Lung microvascular endothelial cell (primary cell): ENCODE measurements around the gene STN1. TPM values are rescaled to one million over a fixed set of nuclear protein-coding genes. Genes with fewer than 3 reads are reported as not detected.
A peak's percentile ranks its signal among the peaks of the same experiment; 100 is the strongest.

Experiments
- DNase-seq, 2 donors: peaks; one replicate each; pipeline versions ENCODE4 v3.0.0 to v3.0.0-alpha.2; 2010; ENCODE audit warnings: low read depth in 2 of 2
- total RNA-seq: library from RNA; depleted of rRNA; stranded (reverse); fragments of >200 nt; gene quantifications from 2 replicates; pipeline ENCODE4 v1.2.1, GENCODE V29; 2014

The STN1 gene
- total RNA-seq, 1 donor from 2014 or later: 31.0 TPM

GRCh38 chr10:103894441-103894864, 23.5 kb downstream of the STN1 start:
- peak; percentile 36 to 78 for DNase-seq

- no peak for DNase-seq
Observed at GRCh38 chr10:103893817-103894216, 24.2 kb downstream of the STN1 start.

DNA sequence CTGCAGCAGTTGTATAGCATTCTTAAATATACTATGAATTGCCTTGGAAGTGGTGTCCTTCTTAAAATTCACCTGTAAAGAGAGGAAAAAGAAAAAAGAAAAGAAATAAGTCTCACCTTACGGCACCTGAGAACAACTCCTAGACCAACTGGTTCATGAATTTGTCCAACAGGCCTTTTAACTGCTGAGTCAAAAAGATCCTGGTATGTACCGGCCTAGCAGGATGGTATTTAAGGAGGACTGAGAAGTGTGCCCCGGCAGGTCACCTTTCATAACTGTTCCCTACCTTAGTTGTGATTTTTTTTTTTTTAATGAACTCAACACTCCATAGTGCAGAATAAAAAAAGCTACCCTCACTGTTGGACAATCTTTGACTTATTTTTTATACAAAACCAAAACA, 25.8 kb downstream of the STN1 start:
- DNase-seq: no peak

DNA sequence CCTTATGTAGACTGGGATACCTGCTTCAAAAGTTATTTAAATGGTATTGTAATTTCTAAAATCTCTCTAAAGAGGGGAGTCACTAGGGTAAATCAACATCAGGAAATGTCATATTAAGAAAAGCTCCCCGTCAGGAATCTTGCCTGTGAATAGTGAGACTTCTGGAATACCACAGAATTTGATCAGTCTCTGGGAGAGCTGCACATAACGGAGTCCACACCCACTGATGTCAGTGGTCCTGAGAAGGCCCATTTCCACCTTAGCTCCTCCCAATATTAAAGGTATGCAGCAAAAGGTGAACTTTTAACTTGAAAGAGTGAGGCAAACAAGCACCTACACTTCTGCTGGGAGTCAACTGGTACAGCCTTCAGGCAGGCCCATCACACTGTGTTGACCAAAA, 27.3 kb downstream of the STN1 start:
- no peak for DNase-seq

GRCh38 chr10:103890194-103890658, 27.8 kb downstream of the STN1 start:
- peak; percentile 25 to 74 for DNase-seq

GRCh38 chr10:103889121-103889720, 28.8 kb downstream of the STN1 start:
- no peak for DNase-seq

GRCh38 chr10:103888113-103888841, 29.7 kb downstream of the STN1 start:
- peak; percentile 84 to 91 for DNase-seq

GRCh38 chr10:103885617-103886016, 32.4 kb downstream of the STN1 start:
- DNase-seq: no peak

- peak; percentile 60 to 62 for DNase-seq
Observed at GRCh38 chr10:103884681-103885139, 33.3 kb downstream of the STN1 start.

DNA sequence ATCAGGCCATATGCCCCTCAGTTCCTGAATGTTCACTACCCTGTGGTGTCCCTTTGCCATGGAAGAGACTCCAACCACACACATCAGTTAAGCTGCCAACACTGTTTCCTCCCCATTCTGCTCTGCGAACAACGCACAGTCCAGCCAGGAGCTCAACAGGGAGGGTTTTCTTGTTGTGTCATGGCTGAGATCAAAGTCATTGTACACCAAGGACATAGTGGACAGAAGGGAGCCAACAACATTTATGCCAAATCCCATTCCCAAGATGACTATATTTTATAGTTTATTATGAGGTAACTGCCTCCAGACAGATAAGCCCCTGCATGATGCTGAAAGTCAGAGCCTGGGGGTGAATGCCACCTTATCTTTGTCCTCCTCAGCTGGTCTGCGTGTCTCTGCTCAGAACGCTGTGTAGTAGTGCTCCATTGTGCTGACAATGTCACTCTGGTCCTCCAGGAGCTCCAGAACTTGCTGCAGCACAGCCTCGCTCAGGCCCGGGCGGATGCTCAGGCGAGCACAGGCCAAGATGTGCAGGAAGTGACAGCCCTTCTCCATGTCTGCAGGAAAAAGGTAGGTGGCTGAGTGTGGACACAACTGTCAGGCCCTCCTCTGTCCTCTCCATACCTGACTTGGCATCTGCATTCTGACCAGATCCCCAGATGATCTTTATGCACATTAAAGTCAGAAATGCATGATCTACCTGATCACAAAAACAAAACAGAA, 35.5 kb downstream of the STN1 start:
- peak in 1 of 2 donors; percentile 17 for DNase-seq

DNA sequence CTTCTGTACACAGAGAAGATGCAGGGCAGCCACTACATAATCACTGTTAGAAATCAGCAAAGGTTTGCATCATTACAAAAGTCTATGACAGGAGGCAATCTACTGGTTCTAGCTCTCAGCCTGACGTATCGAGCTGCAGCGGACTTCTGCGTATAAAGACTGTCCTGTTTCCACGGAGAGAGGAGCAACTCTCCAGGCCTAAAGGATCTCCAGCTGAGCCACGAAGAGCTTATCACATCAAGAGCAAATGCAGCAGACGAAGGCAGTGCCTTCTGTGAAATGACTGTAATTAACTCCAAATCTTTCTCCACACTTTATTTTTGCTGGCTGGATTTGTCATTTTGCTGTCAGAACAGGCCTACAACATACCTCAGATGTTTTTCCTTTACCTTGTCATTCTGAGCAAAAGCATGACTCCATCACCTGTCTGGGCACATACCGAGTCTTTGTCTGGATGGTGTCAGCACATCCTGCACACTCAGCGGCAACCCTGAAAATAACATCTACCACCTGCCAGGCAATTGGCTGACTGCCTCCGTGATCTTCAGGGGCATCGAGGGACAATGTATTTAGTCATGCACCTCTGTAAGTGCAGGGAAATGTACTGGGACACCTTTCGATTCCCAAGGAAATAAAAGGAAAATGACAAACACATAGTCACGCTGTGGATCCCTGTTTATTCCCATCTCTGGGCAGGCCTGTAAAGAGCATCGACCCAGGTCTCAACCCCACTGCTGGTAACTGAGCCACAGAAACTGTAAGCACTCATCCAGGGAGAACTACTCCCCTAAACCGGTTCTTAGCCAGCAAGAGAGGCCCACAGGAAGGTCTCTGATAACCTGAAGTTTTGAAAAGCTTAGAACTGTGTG, 36.3 kb downstream of the STN1 start:
- peak in 1 of 2 donors; percentile 28 for DNase-seq

DNA sequence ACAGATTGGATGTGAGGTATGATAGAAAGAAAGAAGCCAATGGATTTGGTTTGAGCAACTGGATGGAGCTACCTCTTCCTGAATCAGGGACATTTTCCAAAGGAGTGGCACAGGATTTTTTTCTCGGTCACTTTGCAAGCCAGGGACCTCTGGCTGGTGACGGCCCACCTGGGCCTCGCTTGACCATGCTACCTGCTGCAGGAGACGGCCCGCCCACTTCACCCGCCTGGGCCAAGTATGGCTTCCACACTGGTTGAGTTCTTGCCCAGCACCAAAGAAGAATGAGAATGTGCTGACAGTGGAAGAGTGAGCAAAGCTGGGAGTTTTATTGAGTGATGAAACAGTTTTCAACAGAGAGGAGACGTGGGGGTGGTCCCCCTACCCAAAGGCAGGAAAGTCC, 38.2 kb downstream of the STN1 start:
- no peak for DNase-seq

DNA sequence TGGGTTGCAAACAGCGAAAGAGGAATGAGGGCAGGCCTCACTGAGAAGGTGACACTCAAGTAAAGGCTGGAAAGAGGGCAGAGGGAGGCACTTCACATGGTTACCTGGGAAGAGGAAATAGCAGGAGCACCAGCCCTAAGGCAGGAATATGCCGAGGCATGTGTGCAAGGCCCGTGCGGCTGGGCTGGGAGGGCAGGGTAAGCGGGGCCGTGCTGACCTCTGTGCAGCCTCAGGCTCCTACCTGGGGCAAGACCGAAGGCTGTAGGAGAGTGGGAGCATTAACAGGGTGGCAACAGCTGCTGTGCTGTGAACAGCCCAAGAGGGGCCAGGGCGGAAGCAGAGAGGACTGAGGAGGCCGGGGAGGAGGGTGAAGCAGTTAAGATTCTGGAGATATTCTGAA, 38.6 kb downstream of the STN1 start:
- no peak for DNase-seq

- DNase-seq: no peak
Observed at GRCh38 chr10:103877861-103878260, 40.1 kb downstream of the STN1 start.

GRCh38 chr10:103876155-103876554, 41.8 kb downstream of the STN1 start:
- DNase-seq: no peak

GRCh38 chr10:103874730-103875129, 43.3 kb downstream of the STN1 start:
- DNase-seq: no peak

GRCh38 chr10:103872137-103872931, 45.6 kb downstream of the STN1 start:
- DNase-seq: no peak

GRCh38 chr10:103871006-103871405, 47.0 kb downstream of the STN1 start:
- DNase-seq: no peak

DNA sequence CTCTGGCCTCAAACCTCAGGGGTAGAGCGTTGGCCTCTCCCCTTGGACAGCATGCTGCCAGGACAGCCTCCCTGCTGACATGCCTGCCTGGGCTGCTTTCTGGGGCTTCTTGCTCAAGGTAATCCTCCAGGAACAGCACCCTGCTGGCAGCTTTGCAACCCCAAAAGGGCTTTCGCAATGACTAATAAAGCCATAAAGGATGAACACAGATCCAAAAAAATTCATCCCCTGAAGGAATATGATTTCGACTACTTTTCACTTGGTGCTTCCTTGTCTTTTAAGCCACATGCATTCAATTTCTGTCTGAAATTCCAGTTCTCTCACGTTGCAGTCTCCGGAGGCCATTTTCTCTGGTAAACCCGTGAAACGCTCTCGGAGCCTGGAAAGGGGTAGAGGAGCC, 47.5 kb downstream of the STN1 start:
- DNase-seq: no peak

DNA sequence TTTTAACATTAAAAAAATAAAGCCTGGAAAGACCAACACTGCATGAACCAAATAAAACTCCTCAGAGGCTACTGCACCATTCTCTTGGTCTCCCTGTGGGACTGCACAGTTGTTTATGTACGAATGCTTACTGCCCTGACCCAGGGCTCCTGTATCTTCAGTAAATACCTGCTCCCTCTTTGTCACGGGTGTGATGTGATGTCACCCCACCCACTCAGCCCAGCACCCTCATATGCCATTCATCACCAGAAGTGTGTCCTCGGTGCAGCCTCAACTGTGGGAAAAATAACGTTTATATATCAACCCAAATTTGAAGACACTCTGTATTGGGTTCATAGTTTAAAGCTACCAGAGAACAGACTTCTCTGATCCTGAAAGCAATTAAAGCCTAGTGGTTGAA, 48.6 kb downstream of the STN1 start:
- no peak for DNase-seq

GRCh38 chr10:103868200-103868599, 49.8 kb downstream of the STN1 start:
- DNase-seq: no peak
